G401 (cell line): ENCODE measurements around the gene ZNF44. TPM values are rescaled to one million over a fixed set of nuclear protein-coding genes. Genes with fewer than 3 reads are reported as not detected.

Experiments
- DNase-seq: peaks from one replicate; pipeline ENCODE4 v3.0.0-alpha.2; 2015; ENCODE audit warnings: low spot score
- in situ Hi-C: cut with HindIII; loops from 2 replicates; pipeline ENCODE4 v1.10.0; 2016; ENCODE audit warnings: low sequenced_read_pairs, mixed read lengths
- total RNA-seq: library from RNA; depleted of rRNA; stranded (reverse); fragments of >200 nt; shearing (Covaris generic); gene quantifications from 2 replicates; pipeline ENCODE4 v1.2.3, GENCODE V29; 2014; rRNA removed

Gene ZNF44
- total RNA-seq, 1 experiment from 2014 or later: 9.3 TPM

DNA sequence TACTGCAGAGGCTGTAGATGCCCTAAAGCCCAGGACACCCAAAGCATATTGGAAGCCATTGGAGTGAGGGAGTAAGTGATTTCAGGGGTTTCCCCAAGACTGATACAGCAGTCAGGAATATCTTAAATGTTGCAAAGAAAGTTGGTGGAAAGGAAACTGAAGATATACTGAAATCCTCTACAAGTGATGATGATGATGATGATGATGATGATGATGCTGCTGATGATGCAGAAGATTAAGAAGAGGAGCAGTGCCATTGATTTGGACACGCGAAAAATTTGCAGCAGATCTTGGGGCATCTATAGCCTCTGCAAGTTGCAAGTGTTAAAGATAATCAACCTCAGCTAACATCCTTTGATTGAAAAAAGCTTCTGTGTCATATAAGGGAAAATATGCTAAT is 23.8 kb downstream of the ZNF44 start:
- in situ Hi-C loops: no loop called here
- DNase-seq: no peak

DNA sequence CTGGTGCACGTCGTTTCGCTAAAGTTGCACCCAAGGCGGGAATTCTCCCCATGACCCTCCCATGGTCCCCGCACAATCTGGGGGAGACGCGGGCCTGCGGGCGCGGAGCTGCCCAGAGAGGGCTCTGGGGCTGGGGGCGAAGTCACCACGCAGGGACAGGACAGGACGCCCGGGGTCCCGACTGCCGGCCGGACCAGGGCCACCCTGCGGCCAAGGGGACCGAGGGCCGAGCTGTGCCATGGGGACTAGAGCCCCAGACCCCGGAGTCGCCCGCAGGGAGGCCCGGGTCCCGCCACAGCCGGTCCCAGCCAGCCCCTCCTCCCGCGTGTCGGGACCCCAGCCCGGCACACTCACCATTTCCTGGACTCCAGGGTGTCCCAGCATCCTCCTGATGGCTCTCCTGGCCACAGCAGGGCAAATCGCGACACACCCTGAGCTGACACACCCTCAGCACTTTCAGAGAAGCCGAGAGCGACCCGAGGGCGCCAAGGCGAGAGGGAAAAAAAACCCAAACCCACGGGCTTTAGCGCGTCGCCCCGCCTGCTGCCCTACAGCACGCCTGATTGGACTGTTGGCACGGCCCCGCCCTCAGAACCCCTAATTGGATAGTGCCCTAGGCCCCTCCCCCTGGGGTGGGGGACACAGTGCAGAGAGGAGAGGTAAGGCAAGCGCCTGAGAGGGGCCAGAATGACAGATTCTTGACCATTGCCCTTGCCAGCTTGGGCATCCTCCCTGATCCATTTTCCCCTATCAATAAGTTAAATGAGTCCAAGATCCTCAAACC is 28.6 kb downstream of the ZNF44 start:
- no peak for DNase-seq
- in situ Hi-C loops: no loop called here

DNA sequence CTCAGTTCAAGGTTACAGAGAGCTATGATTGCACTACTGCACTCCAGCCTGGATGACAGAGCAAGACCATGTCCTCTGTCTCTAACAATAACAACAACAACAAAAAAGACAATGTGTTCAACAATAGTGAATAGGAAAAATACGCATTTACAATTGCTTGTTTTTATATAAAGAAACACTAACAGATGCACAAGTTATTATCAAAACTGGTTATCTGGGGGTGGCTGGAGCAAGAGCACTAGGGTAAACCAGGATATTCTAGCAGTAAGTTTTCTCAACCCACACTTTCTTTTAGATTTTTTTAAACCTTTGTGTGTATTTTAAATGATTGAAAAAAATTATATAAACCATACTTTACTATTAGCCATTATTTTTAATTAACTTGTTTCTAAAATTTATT is 33.1 kb downstream of the ZNF44 start:
- DNase-seq: no peak
- in situ Hi-C loops: no loop called here

DNA sequence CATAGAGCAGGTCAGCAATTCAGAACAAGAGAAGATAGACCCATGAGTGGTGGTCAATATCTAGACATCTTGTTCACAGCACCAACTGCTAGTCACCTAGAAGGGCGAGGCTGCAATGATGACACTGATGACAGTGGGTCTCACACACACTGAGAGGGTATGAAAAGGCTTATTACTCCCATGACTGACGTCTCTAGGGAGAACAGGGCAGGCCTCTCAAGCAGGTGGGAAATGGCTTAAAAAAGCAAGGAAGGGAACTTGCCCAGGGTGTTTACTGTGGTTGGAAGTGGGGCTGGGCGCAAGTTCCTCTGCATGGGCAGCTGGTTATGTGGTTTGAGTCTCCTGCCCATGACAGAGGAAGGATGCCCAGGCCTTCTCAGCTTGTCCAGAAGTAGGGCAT is 33.8 kb downstream of the ZNF44 start:
- no peak for DNase-seq
- in situ Hi-C loops: no loop called here

DNA sequence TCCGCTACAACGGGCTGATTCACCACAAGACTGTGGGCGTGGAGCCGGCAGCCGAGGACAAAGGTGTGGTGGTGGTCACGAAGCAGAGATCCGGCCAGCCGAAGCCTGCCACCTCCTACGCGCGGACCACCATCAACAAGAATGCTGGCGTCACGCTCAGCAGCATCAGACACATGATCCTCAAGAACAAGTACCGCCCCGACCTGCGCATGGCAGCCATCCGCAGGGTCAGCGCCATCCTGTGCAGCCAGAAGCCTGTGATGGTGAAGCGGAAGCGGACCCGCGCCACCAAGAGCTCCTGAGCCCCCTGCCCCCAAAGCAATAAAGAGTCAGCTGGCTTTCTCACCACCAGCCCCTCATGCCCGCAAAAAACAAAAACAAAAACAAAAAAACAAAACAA is 34.4 kb downstream of the ZNF44 start:
- DNase-seq: no peak
- in situ Hi-C loops: no loop called here

DNA sequence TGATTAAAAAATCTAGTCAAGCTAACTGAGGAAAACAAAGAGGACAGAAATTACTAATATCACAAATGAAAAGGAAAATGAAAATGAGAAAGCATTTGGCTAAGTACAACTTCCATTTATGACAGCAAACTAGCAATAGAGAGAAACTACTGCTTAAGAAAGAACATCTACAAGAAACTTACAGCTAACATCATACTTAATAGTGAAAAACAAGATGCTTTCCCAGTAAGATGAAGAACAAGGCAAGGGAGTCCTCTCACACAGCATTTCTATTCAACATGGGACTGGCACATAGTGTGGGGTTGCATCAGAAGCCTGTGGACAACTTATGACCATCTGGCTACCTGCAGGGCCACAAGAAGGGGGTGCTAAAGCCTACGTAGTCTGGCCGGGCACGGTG is 39.3 kb downstream of the ZNF44 start:
- in situ Hi-C loops: no loop called here
- no peak for DNase-seq

DNA sequence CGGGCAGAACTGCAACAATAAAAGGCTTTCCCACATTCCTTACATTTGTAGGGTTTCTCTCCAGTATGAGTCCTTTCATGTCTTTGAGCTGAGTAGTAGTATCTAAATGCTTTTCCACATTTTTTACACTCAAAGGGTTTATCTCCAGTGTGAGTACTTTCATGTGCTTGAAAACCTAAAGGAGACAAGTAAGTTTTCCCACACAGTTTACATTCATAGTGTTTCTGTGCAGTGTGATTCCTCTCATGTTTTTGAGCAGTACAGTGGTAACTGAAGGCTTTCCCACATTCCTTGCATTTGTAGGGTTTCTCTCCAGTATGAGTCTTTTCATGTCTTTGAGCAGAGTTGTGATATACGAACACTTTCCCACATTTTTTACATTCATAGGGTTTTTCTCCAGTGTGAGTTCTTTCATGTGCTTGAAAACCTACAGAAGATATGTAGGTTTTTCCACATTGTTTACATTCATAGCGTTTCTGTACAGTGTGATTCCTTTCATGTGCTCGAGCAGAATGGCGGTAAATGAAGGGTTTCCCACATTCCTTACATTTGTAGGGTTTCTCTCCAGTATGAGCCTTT is 47.0 kb downstream of the ZNF44 start:
- in situ Hi-C loops: no loop called here
- no peak for DNase-seq

DNA sequence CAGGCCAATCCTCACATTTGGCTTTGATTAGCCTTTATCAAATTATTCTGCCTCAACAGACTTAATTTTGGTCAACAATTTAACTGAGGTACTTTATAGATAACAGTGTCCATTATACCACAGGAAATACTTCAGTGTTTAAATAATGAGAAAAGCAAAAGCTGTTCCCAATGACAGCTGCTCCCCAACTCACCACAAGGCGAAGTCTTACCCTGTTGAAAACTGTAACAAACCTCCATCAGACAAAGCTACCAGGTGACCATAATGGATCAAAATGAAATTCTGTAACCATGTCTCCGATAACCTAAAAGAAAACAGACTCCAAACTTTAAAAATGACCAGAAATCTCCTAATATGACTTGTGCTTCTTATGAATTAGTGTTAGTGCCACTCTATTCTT is 50.3 kb downstream of the ZNF44 start:
- in situ Hi-C loops: no loop called here
- DNase-seq: no peak

DNA sequence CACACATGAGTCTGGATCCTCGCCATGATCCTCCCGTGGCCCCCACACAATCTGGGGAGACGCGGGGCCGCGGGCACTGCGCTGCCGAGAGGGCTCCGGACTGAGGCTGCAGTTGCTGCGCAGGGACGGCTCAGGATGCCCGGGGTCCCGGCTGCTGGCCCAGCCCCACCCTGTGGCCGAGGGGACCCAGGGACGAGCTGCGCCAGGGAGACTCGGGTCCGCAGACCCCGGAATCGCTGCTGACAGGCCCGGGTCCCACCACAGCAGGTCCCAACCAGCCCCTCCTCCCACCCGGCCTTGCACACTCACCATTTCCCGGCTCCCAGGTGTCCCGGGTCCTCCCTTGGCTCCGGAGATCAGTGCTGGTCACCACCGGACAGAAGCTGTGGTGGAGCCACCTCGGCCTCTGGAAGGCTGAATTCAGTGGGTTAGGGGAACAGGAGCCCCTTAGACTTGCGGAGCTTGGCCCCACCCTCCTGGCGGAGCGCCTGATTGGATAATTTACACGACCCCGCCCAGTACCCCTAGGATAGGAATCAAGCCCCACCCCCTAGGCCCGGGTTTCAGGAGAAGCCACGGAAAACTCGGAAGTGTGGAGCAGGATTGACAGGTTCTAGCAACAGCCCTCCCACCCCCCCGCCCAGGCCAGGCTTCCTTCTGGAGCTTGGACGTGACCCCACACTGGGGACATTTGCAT is 57.4 kb downstream of the ZNF44 start:
- in situ Hi-C loops: no loop called here
- DNase-seq: no peak

DNA sequence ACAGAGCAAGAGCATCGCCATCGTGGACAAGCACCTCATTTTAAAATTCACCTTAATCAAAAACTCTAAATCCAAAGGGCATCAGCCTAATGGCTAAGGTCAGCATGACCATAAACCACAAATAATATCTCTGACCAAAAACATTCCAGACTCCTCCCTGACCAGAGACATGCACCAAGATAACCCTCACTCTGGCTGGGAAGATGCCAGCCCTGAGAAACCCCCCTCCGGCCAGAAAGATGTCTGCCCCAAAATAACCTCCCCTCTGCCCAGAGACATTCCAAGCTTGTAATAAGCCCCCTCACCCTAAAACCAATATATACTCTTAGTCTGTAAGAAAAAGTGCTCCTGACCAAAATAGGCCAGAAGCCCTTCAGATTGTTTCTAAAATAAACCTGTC is 61.7 kb downstream of the ZNF44 start:
- in situ Hi-C loops: no loop called here
- DNase-seq: no peak

DNA sequence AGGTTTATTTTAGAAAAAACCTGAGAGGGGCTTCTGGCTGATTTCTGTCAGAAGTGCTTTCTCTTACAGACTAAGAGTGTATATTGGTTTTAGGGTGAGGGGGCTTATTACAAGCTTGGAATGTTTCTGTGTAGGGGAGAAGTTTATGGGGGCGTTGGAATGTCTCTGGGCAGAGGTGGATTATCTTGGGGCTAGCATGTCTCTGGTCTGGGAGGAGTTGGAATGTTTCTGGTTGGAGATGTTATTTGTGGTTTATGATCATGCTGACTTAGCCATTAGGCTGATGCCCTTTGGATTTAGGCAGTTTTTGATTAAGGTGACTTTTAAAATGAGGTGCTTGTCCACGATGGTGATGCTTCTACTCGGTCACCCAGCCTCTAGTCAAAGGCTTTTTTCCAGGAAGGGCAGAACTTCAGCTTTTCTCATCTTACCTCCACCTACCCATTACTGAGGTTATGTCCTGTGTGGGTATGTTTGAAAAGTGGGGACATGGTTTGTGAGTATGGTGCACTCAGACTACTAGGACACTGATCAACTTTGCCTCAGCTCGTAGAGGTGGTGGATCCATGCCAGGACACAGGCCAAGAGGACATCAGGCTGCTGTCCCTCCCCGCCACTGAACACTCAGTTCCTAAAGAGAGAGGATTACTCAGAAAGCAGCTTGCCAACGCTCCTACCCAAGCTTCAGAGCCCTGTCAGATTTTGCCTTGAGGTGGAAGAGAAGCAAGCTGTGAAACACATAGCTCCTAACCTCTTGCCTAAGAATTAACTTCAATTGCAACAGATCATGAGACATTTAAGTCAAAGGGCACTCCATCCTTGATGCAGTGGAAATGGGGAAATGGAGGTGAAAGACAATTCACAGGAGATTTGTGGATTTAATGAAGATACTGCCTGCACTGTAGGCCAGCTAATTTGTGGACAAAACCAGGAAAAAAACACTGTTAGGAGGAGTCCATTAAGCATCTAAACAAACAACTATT is 63.6 kb downstream of the ZNF44 start:
- peak; percentile 11 for DNase-seq

DNA sequence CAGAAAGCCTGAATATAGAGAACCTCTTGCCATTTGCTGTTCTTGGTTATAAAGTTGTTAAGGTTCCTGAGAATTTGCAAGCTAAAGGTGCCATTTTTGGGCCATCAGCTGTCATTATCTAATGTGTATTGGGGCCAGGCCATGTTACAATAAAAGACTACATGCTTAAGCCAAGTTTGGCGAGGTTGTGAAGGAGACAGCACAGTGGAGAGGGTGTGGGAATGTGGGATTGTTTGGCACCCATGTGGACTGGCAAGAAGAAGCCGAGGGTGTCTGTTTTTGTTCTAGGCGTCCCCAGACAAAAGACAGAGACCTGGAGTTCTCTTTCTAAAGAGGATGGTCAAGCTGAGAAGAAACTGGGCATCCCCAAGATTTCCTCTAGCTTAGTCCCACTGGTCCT is 64.7 kb downstream of the ZNF44 start:
- no peak for DNase-seq
- in situ Hi-C loops: no loop called here

More for the DNA sequence above, 63.6 kb downstream of the ZNF44 start:
- in situ Hi-C loops: no loop called here

DNA sequence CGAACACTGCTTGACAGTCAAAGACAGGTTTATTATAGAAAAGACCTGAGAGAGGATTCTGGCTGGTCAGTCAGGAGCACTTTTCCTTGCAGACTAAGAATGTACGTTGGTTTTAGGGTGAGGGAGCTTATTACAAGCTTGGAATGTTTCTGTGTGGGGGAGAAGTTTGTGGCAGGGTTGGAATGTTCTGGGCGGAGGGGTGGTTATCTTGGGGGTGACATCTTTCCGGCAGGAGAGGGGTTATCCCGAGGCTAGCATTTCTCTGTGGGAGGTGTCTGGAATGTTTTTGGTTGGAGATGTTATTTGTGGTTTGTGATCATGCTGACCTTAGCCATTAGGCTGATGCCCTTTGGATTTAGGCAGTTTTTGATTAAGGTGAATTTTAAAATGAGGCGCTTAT is 70.0 kb downstream of the ZNF44 start:
- in situ Hi-C loops: no loop called here
- no peak for DNase-seq

DNA sequence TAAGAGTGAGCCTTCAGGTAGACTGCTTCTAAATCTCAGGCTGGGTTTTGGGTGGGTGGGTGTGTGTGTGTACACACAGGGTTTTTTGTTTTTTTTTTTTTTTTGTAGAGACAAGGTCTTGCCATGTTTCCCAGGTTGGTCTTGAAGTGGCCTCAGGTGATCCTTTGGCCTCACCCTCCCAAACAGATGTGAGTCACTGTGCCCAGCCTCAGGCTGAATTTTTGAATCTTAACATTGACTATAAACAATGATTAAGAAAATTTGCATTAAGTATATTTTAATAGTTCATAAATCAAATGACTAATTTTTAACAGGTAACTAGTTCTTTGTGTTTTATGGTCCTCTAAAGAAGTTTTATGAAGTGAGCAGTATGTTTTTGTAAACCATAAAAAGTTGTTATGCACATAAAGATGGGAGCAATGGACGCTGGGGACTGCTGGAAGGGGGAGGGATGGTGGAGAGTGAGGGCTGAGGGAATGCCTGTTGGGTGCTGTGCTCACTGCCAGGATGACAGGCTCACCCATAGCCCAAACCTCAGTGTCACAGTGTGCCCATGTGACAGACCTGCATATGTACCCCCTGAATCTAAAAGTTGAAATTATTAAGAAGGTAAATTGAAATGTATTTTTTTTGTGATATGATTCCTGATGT is 71.6 kb downstream of the ZNF44 start:
- DNase-seq: no peak
- in situ Hi-C loops: no loop called here

Other genes with a start within 250 kb of the ZNF44 start
- 1.4 and 1.9 TPM in 2 replicates for gene ZNF878, start 241.9 kb downstream of the ZNF44 start, total RNA-seq
- gene ZNF844, start 230.2 kb downstream of the ZNF44 start, total RNA-seq: 1.2 and 2.3 TPM in 2 replicates
- gene ZNF20, start 154.5 kb downstream of the ZNF44 start, total RNA-seq: 1.2 TPM in 1 of 2 replicates, not detected in the other
- gene ZNF625, start 138.1 kb downstream of the ZNF44 start, total RNA-seq: 6.9 and 8.8 TPM in 2 replicates
- 4.2 and 5.1 TPM in 2 replicates for gene ZNF136, start 131.8 kb downstream of the ZNF44 start, total RNA-seq
- gene ZNF563, start 38.8 kb upstream of the ZNF44 start, total RNA-seq: 0.14 and 0.18 TPM in 2 replicates
- 2.5 and 7.7 TPM in 2 replicates for gene ZNF442, start 70.8 kb upstream of the ZNF44 start, total RNA-seq
- 4.6 and 7.4 TPM in 2 replicates for gene ZNF799, start 106.4 kb upstream of the ZNF44 start, total RNA-seq
- gene ZNF443, start 146.1 kb upstream of the ZNF44 start, total RNA-seq: 4.9 and 6.3 TPM in 2 replicates
- gene ZNF709, start 189.9 kb upstream of the ZNF44 start, total RNA-seq: 6.2 and 7.6 TPM in 2 replicates